A549 (cell line): ENCODE results near the gene DCAF5. TPM values are rescaled to one million over a fixed set of nuclear protein-coding genes. Genes with fewer than 3 reads are reported as not detected.

Experiments used
- ATAC-seq, 2 experiments: fragments of 200-7000 bp in 1 of 2; fragments of >200 bp in 1 of 2; cut with Nextera tagmentation in 1 of 2; cut with Tn5 transposase in 1 of 2; 3 replicates each; pipeline versions ENCODE4 v1.8.0 to v1.9.1; 2018 to 2020; ENCODE audit warnings: mild to moderate bottlenecking in 1 of 2, moderate library complexity in 1 of 2
- CTCF ChIA-PET: fragments of 300-600 bp; sonication (Branson Sonifier 250); formaldehyde crosslinking; extraction: SDS; loops from one replicate; lab custom pipeline; 2021; ENCODE audit warnings: antibody characterized with exemption, inconsistent platforms; lab: Yijun Ruan, JAX
- POLR2A ChIA-PET: fragments of 350-600 bp; formaldehyde crosslinking; extraction: SDS; loops from one replicate; lab custom pipeline; 2021; ENCODE audit warnings: antibody characterized with exemption, inconsistent platforms; lab: Yijun Ruan, JAX
- DNase-seq, 2 experiments: peaks; one replicate each; pipeline versions ENCODE4 v3.0.0 to v3.0.0-alpha.2; 2011 to 2016; ENCODE audit warnings: low read depth in 1 of 2, low spot score in 1 of 2
- FAIRE-seq: peaks from 2 replicates; lab custom pipeline; 2011; peaks lifted over from hg19 to GRCh38; lab: Jason Lieb, UNC
- H3K27ac ChIP-seq, 2 experiments: fragments of >200 bp; sonication (Bioruptor Twin); formaldehyde crosslinking; 3 replicates each; pipeline ENCODE4 v1.5.1; 2016 to 2017
- H3K4me1 ChIP-seq: fragments of >200 bp; sonication (Bioruptor Twin); formaldehyde crosslinking; 3 replicates; pipeline ENCODE4 v1.6.1; 2016
- H3K4me2 ChIP-seq: fragments of >200 bp; sonication (Bioruptor Twin); formaldehyde crosslinking; 3 replicates; pipeline ENCODE4 v1.6.1; 2016
- H3K4me3 ChIP-seq: fragments of >200 bp; sonication (Bioruptor Twin); formaldehyde crosslinking; 3 replicates; pipeline ENCODE4 v1.5.1; 2016
- H3K9me3 ChIP-seq: fragments of >200 bp; sonication (Bioruptor Twin); formaldehyde crosslinking; 3 replicates; pipeline ENCODE4 v1.6.1; 2016
- CEBPB ChIP-seq, 2 experiments: fragments of >200 bp in 1 of 2; sonication (Bioruptor Twin) in 1 of 2; formaldehyde crosslinking in 1 of 2; IDR thresholded peaks; 2 replicates each; pipeline ENCODE4 v1.6.1; 2012 to 2016
- CHD4 ChIP-seq: fragments of 200-600 bp; sonication (generic); IDR thresholded peaks from 2 replicates; pipeline ENCODE4 v1.6.1; 2016; ENCODE audit warnings: antibody characterized with exemption, mild to moderate bottlenecking, borderline replicate concordance
- E2F6 ChIP-seq: IDR thresholded peaks from 2 replicates; pipeline ENCODE4 v1.6.1; 2012; ENCODE audit warnings: low read depth, borderline replicate concordance
- EHMT2 ChIP-seq: fragments of 200-600 bp; sonication (generic); IDR thresholded peaks from 2 replicates; pipeline ENCODE4 v1.6.1; 2016; ENCODE audit warnings: antibody characterized with exemption, low read depth, mild to moderate bottlenecking, moderate library complexity
- FOSB ChIP-seq: fragments of 250-450 bp; sonication (Bioruptor Pico); IDR thresholded peaks from 2 replicates; pipeline ENCODE4 v1.5.0; 2020; ENCODE audit warnings: mild to moderate bottlenecking, moderate library complexity
- HES2 ChIP-seq: fragments of >200 bp; sonication (Bioruptor Twin); formaldehyde crosslinking; IDR thresholded peaks from 2 replicates; pipeline ENCODE4 v1.6.1; 2016
- HOXB5 ChIP-seq: fragments of 250-450 bp; sonication (Bioruptor Pico); IDR thresholded peaks from 2 replicates; pipeline ENCODE4 v1.5.0; 2020; ENCODE audit warnings: mild to moderate bottlenecking, moderate library complexity
- KDM5A ChIP-seq: fragments of 200-600 bp; sonication (generic); IDR thresholded peaks from 2 replicates; pipeline ENCODE4 v1.6.1; 2016; ENCODE audit warnings: antibody characterized with exemption, mild to moderate bottlenecking
- MAFK ChIP-seq: fragments of 450-650 bp; IDR thresholded peaks from 2 replicates; pipeline ENCODE4 v1.6.1; 2014; ENCODE audit not compliant: partially characterized antibody
- NR3C1 ChIP-seq: fragments of >200 bp; sonication (Bioruptor Twin); formaldehyde crosslinking; IDR thresholded peaks from 3 replicates; pipeline ENCODE4 v1.6.1; 2017
- POLR2A ChIP-seq: IDR thresholded peaks from 2 replicates; pipeline ENCODE4 v1.6.1; 2012; ENCODE audit warnings: mild to moderate bottlenecking, low read length
- POLR2AphosphoS2 ChIP-seq: conservative IDR thresholded peaks from 2 replicates; pipeline ENCODE4 v1.6.1; 2012; ENCODE audit warnings: low read length, improper control_type of control experiment, inconsistent platforms
- RAD21 ChIP-seq, 2 experiments: fragments of >200 bp in 1 of 2; sonication (Bioruptor Twin) in 1 of 2; formaldehyde crosslinking in 1 of 2; IDR thresholded peaks in 1 of 2; conservative IDR thresholded peaks in 1 of 2; 2 replicates in 1 of 2; 3 replicates in 1 of 2; pipeline ENCODE4 v1.6.1; 2012 to 2018; ENCODE audit warnings: inconsistent platforms in 1 of 2
- RCOR1 ChIP-seq: fragments of 150-350 bp; IDR thresholded peaks from 2 replicates; pipeline ENCODE4 v1.6.1; 2014; ENCODE audit warnings: antibody characterized with exemption, low read length, low read depth
- REST ChIP-seq: fragments of 200-600 bp; sonication (generic); IDR thresholded peaks from 2 replicates; pipeline ENCODE4 v1.6.1; 2016; ENCODE audit warnings: antibody characterized with exemption, mild to moderate bottlenecking, moderate library complexity
- RNF2 ChIP-seq: fragments of 200-600 bp; sonication (generic); IDR thresholded peaks from 2 replicates; pipeline ENCODE4 v1.6.1; 2016; ENCODE audit warnings: low read depth, mild to moderate bottlenecking, antibody characterized with exemption, moderate library complexity, borderline replicate concordance
- SREBF2 ChIP-seq: fragments of 450-650 bp; IDR thresholded peaks from 2 replicates; pipeline ENCODE4 v1.6.1; 2014; ENCODE audit warnings: mild to moderate bottlenecking, moderate library complexity
- ZC3H11A ChIP-seq: fragments of 450-650 bp; IDR thresholded peaks from 2 replicates; pipeline ENCODE4 v1.6.1; 2014; ENCODE audit warnings: antibody characterized with exemption, mild to moderate bottlenecking
- ZFP36 ChIP-seq: fragments of 450-650 bp; IDR thresholded peaks from 2 replicates; pipeline ENCODE4 v1.6.1; 2014; ENCODE audit warnings: borderline replicate concordance; ENCODE audit not compliant: partially characterized antibody
- ZNF302 ChIP-seq: fragments of 250-450 bp; sonication (Bioruptor Pico); IDR thresholded peaks from 2 replicates; pipeline ENCODE4 v1.9.0; 2021; ENCODE audit warnings: inconsistent platforms, mild to moderate bottlenecking, moderate library complexity
- WGBS: methylation state at CpG from one replicate; pipeline ENCODE4 v1.1.6; 2017; ENCODE audit errors: missing lambda C conversion rate; 5-methylcytosine and 5-hydroxymethylcytosine counted together
- polyA plus RNA-seq, 4 experiments: library from polyadenylated mRNA; depleted of rRNA in 3 of 4; stranded (reverse); fragments of >200 nt; fragmentation: RNase III in 1 of 4; extraction: RNeasy Plus Mini Kit Qiagen cat#74134 plus additional on column Dnase treatment in 1 of 4; gene quantifications; 2 replicates in 3 of 4; 3 replicates in 1 of 4; pipeline ENCODE4 v1.2.3, GENCODE V29; 2011 to 2017
- TF ChIP-seq, protein P1 (sequence below): fragments of >200 bp; sonication (Bioruptor Twin); formaldehyde crosslinking; IDR thresholded peaks from 3 replicates; pipeline ENCODE4 v1.5.1; 2016

The DCAF5 gene
- polyA plus RNA-seq, 2 of the 4 experiments (the other 2 are of a cell fraction): 14.3 to 23.7 TPM

DNA sequence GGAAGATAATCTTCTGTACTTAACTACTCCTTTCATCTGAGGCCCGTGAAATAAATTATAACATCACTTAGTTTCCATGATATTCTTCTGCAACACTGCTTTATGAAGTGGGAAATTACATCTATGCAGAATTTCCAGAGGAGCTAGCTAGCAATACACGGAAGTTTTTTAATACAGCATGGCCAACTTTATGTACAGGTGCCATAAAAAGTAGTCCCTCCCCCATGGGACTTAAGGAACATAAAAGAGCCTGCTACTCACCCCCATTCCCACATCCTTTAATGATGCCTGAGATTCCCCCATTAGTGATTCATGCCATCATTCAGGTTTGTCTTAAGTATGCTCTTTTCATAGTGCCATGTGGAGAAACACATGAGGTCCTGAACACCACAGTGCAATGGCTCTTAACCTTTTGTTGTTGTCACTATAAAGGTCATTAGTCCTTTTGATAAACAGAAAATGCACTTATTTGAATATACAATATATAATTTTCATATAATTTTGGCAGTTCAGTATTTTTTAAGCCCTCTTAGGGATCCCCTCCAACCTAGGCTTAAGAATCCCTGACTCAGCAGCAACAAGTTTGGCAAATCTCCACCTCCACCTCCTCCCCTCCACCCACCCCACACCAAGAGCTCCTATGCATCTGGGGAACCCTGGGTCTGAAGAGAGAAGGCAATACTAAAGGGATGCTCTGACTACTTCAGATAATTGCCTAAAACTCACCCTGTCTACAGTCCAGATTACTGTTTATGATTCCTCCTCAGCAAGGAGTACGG is 37.3 kb downstream of the DCAF5 start:
- FAIRE-seq: no peak
- TF ChIP-seq ZFP36 (no peak), SREBF2 (no peak), E2F6 (no peak), MAFK (peak; percentile 58), POLR2A (no peak), HES2 (no peak)
- TF ChIP-seq, protein P1, sequence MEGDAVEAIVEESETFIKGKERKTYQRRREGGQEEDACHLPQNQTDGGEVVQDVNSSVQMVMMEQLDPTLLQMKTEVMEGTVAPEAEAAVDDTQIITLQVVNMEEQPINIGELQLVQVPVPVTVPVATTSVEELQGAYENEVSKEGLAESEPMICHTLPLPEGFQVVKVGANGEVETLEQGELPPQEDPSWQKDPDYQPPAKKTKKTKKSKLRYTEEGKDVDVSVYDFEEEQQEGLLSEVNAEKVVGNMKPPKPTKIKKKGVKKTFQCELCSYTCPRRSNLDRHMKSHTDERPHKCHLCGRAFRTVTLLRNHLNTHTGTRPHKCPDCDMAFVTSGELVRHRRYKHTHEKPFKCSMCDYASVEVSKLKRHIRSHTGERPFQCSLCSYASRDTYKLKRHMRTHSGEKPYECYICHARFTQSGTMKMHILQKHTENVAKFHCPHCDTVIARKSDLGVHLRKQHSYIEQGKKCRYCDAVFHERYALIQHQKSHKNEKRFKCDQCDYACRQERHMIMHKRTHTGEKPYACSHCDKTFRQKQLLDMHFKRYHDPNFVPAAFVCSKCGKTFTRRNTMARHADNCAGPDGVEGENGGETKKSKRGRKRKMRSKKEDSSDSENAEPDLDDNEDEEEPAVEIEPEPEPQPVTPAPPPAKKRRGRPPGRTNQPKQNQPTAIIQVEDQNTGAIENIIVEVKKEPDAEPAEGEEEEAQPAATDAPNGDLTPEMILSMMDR: no peak
- TF ChIP-seq, all 56 proteins: peak for 1
- H3K4me1 ChIP-seq: no peaks in the 10 kb centered on the region
- no peaks in the 10 kb centered on the region for H3K9me3 ChIP-seq
- ATAC-seq (no peak), DNase-seq (no peak)
- no peak overlapping the region for H3K4me2 ChIP-seq
- CTCF ChIA-PET: interaction anchor here (1.0 to 4.6 kb wide), 6 partner anchors 8 to 252 kb away, joined by 3 to 36 read pairs (median 3); no protein-coding TSS in a partner anchor
- POLR2A ChIA-PET: no interaction called here
- WGBS: 90% methylated on average over 3 of the region's 3 CpGs
- H3K4me3 ChIP-seq: no peak overlapping the region
- H3K27ac ChIP-seq: no peak overlapping the region

DNA sequence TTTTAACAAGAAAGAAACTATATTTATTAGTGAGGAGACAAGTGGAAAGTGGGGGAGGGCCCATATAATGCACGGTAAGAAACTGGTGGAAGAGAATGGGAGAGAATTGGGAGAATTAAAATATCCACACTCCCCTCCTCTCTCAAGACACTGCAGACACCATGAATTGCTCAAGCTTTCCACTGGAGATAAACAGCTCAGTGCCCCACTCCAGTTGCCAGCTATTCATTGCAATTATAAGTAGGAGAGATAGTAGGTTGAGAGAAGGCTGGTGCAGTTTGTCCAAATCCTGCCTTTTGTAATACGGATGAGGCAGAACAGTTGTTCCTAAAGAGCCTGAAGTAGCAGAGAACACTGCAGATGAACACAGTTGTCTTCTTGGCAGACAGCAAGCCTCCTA is 38.2 kb downstream of the DCAF5 start:
- Histone ChIP-seq H3K4me3 (no peak overlapping the region), H3K27ac (no peak overlapping the region), H3K4me1 (no peaks in the 10 kb centered on the region)
- no peak for ATAC-seq
- TF ChIP-seq CHD4 (no peak), SREBF2 (no peak), FOSB (CRISPR knock-in tag) (no peak), KDM5A (no peak), RNF2 (no peak), RAD21 (conservative IDR thresholded peaks at IDR 0.05 in 1 of 2, IDR thresholded peaks at IDR 0.05 in 1 of 2) (no peak), HOXB5 (no peak), ZNF302 (CRISPR knock-in tag) (no peak), CEBPB (IDR thresholded peaks at IDR 0.05) (no peak), ZC3H11A (no peak), POLR2AphosphoS2 (no peak)
- TF ChIP-seq, all 56 proteins: peak for 0
- no peak overlapping the region for H3K4me2 ChIP-seq
- FAIRE-seq (no peak), DNase-seq (no peak)
- CTCF ChIA-PET: interaction anchor here (1.0 to 2.1 kb wide), 4 partner anchors 14 to 251 kb away, joined by 3 to 10 read pairs (median 3); no protein-coding TSS in a partner anchor
- POLR2A ChIA-PET: no interaction called here
- no peaks in the 10 kb centered on the region for H3K9me3 ChIP-seq
- 85% methylated on average over 2 of the region's 2 CpGs for WGBS

GRCh38 chr14:69108358-69108757 is 44.6 kb downstream of the DCAF5 start:
- ChIA-PET CTCF (interaction anchor here (0.6 to 12.8 kb wide), 26 partner anchors 9 to 1225 kb away, joined by 3 to 233 read pairs (median 10); no protein-coding TSS in a partner anchor), POLR2A (interaction anchor here (0.9 kb wide), 1 partner anchor 224 kb away, joined by 3 read pairs; no protein-coding TSS in a partner anchor)
- no peak overlapping the region for H3K4me2 ChIP-seq
- 80% methylated on average over 3 of the region's 3 CpGs for WGBS
- ATAC-seq (peak in 1 of 2 experiments; percentile 19; a peak in 1 of 6 replicates), DNase-seq (no peak), FAIRE-seq (no peak)
- no peak overlapping the region for H3K4me3 ChIP-seq
- H3K4me1 ChIP-seq: no peaks in the 10 kb centered on the region; the same call in 2 of the 3 replicates
- TF ChIP-seq NR3C1 (no peak), RCOR1 (no peak), REST (no peak), EHMT2 (no peak)
- TF ChIP-seq, protein P1: no peak
- no peak overlapping the region for H3K27ac ChIP-seq
- H3K9me3 ChIP-seq: no peaks in the 10 kb centered on the region
